H1 (cell line): ENCODE results near the gene MMAB. TPM values are rescaled to one million over a fixed set of nuclear protein-coding genes. Genes with fewer than 3 reads are reported as not detected.

Source experiments
- GABPA ChIP-seq: IDR thresholded peaks from 2 replicates; pipeline ENCODE4 v1.6.1; 2011; ENCODE audit warnings: mild to moderate bottlenecking, low read length, moderate library complexity, borderline replicate concordance; ENCODE audit not compliant: insufficient read depth
- JUN ChIP-seq: IDR thresholded peaks from 2 replicates; pipeline ENCODE4 v1.6.1; 2011; ENCODE audit warnings: low read depth, mild to moderate bottlenecking, improper control_type of control experiment, low read length
- KDM4A ChIP-seq: IDR thresholded peaks from one replicate; pipeline ENCODE4 v1.7.1; 2012; ENCODE audit warnings: low read depth, mild to moderate bottlenecking, moderate library complexity, low read length, inconsistent platforms; ENCODE audit not compliant: severe bottlenecking
- POU5F1 ChIP-seq: IDR thresholded peaks from 2 replicates; pipeline ENCODE4 v1.6.1; 2011; ENCODE audit warnings: low read depth, mild to moderate bottlenecking, low read length, moderate library complexity
- SIX5 ChIP-seq: IDR thresholded peaks from 2 replicates; pipeline ENCODE4 v1.6.1; 2011; ENCODE audit warnings: mild to moderate bottlenecking, low read depth, low read length
- polyA plus RNA-seq, 7 experiments: library from polyadenylated mRNA; depleted of rRNA in 3 of 7; stranded (reverse) in 5 of 7; unstranded in 2 of 7; fragments of >200 nt in 5 of 7; fragments of 200-250 nt in 2 of 7; gene quantifications; 1 replicate in 5 of 7; 2 replicates in 1 of 7; 4 replicates in 1 of 7; pipeline versions ENCODE4 v1.2.1 to v1.2.3, GENCODE V29; 2011 to 2013; ENCODE audit warnings: missing spikeins in 2 of 7, mixed read lengths in 2 of 7
- total RNA-seq: library from RNA; stranded (reverse); fragmentation: NEBNext Ultra II Directional; extraction: Animal tissue kit (Norgen Biotek cat#: 25700); gene quantifications from 2 replicates; pipeline ENCODE4 v1.2.1, GENCODE V29; 2021

Gene MMAB
- total and polyA plus RNA-seq, 2 of the 8 experiments (the other 6 are each of a cell fraction or from before 2014, with no cell fraction given): 12.9 to 18.5 TPM

GRCh38 chr12:109558374-109559199 lies 14.7 kb downstream of the MMAB start (continued):
- TF ChIP-seq JUN (no peak), GABPA (no peak), POU5F1 (no peak), KDM4A (no peak), SIX5 (no peak)
- TF ChIP-seq, all 59 proteins: peak for 0
